ENCODE data around the gene STXBP4.

Gene STXBP4

DNA sequence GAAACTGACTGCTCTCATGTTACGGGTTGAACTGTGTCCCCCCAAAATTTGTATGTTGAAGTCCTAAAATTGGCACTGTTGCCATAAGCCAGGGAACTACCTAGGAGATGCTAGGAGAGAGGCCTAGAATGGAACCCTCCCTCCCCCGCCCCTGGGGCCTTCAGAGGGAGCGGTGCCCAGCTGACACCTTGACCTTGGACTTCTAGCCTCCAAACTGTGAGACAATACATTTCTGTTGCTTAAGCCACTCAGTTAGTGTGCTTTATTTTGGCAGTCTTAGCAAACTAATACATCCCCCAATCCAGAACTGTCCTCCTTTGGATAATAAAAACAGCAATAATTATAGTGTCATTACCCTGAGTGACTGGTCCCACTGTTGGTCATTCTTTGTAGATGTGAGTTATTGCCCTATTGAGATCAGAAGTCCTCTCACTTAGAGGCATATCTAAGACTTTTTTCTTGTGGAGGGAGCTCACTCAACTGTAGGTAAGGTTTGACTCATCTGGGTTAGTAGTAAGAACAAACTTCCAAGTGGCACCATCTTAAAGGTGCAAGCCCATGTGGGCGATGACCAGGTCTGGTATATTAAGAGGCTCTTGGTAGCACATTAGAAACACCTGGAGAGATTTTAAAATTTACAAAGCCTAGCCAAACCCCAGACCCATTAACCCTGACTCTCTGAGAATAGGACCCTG is 203.2 kb downstream of the STXBP4 start:
- DNase-seq (ENCODE audit: low read depth): no peak

DNA sequence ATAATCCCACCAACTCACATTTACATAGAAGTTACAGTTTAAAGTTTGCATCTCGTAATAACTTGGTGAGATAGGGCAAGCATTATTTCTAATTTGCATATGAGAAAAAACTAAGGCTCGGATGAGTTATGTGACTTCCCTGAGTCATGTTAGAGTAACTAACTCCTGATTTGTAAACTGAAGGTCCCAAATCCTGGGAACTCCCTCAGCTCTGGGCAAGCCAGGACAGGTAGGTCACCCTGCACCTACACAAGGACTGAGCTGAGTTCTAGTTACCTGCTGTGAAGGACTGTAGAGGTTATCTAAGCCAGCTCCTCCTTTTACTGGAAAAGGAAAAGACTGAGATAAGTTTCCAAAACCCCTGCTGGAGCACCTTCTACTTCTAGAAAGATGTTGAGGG is 204.0 kb downstream of the STXBP4 start:
- no peak for DNase-seq (ENCODE audit: low read depth)

DNA sequence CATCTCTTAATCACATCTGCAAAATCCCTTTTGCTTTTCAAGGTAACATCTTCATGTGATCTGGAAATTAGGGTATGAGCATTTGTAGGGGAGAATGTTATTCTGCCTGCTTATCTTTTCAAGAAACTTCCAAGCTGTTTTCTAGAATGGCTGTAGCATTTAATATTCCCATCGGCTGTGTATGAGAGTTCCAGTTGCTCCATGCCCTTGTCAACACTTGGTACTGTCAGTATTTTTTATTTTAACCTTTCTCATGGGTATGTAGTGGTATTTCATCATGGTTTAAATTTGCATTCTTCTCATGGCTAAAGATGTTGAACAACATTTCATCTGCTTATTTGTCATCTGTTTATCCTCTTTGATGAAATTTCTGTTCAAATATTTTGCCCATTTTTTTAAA is 205.6 kb downstream of the STXBP4 start:
- DNase-seq (ENCODE audit: low read depth): no peak

DNA sequence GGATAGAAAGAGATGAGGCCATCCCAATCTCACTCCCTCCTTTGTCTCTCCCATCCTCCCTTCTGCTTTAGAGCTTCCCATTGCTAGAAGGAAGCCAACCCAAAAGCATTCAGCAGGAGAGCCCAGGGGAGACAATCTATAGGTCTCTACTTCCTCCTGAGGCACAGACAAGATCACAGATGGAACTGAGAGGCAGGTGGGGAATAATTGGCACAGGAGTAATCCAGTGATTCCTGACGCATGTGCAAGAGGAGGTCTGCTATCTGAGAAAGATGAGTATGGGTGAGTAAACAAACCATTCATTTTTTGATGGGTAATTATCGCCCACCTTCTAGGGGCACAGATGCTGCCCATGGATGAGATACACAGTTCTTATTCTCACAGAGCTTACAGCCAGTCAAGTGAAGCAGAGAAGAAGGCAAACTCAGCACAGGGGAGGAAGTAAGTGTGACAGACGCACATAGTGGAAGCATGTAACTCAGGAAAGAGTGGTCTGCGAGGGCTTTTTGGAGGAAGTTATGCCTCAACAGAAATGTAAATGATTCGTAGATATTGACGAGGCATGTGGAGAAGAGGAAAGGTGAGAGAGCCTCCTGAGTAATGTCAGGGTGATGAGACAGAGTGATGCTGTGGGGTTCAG is 207.3 kb downstream of the STXBP4 start:
- DNase-seq (ENCODE audit: low read depth): no peak

DNA sequence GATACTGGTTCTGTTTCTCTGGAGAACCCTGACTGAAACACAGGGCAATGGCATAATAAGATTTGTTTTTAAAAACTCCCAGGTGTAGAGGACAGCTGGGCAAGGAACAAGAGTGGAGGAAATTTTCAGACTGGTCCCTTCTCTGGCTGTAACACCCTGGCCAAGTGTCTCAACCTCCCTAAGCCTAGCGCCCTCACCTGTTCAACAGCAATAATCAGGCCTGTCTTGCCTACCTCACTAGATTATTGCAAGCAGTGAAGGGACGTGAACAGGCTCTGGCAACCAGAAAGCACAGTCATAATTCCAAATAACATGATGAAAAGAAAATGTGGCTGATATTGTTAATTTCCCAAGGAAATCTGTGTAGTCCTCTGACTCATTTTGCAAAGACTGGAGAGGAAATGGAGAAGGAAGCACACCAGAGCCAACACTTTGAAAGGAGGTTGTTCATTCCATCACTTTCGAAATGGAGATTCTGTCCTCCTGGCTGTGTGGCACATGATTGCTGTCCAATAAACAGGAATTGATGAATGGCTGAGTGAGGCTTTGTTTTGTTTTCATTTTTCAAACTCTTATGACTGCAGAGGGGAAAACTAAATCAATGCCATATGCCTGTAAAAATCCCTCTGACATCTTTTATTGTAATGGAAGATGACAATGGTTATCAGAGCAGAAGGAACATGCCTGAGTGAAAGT is 208.7 kb downstream of the STXBP4 start:
- peak; percentile 35 for DNase-seq (ENCODE audit: low read depth)

DNA sequence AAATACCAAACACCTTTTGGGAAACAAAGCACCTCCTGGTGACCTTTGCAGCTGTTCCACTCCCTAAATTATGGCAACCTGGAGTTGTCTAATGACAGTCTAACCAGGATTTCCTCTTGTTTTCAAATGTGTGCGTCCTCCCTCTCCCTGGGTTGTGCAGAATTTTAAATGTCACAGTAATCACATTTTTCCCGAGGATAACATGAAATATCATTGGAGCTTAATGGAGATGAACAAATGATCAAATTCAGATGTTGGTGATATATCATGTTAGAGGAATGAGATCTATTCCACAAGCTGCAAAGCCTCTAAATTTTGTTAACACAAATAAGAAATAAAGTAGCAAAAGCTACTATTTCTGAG is 209.3 kb downstream of the STXBP4 start:
- DNase-seq (ENCODE audit: low read depth): no peak

DNA sequence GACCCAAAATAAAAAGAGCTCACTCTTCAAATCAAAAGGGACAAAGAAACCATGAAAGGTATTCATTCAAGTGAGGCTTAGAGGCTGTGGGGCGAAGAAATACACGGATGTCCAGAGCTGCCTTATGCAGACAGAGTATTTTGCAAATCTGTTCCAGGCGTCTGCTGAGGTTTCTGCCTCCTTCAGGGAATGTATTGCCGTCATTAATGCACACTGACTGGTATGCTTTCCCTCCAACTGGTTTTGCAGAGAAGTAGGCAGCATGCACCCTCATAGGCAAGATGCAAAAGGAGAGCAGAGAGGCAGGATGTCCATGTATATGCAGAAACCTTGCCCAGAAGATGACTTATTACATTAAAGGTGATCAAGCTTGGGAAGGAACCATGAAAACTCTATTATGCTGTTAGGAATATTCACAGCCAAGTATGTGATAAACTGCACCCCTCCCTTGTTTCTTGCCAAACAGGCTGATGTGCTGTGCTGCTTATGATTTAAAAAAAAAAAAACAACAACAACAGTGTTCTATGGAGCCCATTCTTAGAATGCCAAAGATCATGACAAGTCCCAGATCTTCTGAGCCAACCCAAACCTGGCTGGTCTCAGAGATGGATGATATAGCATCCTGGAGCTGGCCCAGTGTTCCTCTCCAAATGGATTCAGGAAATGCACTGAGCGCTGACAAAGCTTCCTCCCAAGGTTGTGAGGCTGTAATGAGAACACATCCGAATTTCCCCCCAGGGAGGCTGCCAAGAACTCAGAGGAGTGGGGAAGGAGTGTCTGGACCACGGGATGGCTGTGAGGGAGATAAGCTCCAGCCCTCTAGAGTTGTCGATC is 218.6 kb downstream of the STXBP4 start:
- DNase-seq (ENCODE audit: low read depth): no peak

DNA sequence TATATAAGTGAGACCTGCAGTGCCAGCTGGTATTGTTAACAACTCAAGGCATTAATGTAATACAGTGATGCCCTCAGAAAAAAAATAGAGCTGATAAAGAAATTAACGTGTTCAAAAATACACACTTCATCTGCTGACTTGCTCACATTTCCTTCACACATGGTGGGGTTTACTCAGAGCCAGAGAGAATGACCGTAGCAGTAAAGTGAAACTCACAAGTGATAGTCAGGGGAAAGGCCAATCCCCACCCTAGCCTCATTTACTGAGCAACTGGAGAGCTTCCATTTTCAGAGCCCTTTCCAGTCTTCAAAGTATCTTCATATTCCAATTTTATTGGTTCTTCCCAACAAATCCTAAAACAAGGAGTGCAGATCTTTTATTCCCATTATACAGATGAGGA is 222.2 kb downstream of the STXBP4 start:
- no peak for DNase-seq (ENCODE audit: low read depth)

DNA sequence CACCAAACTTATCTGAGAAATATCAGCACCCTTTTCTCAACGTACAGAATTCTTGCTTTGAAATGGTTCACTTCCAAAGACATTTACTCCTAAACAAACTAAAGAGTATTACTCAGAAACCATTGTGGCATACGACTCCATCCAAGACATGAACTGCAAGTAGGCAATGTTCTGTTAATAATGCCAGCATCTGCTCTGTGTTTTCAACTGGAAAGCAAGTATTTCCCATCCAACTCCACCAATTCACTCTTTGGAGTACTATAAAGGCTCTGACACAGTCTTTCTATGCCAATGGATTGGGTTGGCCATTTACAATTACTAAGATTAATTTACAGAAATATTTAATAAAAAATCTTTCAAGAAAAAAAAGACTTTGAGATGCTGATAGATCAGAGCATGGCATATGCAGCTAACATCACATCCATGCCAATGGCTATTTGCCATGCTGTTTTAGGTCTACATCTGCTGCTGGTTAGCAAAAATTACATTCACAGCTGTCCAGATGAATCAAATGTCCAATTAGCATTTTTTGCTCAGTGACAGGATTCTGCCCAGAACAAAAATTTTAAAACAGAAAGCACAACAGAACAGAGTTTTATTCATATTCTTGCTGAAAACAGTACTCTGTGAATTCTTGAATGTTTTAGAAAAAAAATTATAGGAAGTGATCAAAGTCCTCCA is 230.3 kb downstream of the STXBP4 start:
- no peak for DNase-seq (ENCODE audit: low read depth)

DNA sequence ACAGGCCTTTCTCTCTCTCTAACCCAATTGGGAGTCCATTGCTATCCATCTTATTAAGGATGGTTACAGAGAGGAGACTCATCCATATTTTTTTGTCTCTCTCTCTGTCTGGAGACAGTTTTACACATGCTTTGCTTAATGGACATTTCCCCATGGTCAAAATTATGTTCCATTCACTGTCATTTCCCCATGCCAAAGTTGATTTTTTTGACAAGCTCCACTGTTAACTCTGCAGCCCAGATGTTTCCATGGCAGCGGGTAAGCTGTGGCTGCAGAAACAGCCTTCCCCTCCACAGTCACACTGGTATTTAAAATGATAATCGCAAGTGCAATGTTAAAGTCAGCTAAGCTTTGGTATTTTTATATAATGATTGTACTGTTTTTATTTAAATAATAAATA is 232.3 kb downstream of the STXBP4 start:
- DNase-seq (ENCODE audit: low read depth): no peak

DNA sequence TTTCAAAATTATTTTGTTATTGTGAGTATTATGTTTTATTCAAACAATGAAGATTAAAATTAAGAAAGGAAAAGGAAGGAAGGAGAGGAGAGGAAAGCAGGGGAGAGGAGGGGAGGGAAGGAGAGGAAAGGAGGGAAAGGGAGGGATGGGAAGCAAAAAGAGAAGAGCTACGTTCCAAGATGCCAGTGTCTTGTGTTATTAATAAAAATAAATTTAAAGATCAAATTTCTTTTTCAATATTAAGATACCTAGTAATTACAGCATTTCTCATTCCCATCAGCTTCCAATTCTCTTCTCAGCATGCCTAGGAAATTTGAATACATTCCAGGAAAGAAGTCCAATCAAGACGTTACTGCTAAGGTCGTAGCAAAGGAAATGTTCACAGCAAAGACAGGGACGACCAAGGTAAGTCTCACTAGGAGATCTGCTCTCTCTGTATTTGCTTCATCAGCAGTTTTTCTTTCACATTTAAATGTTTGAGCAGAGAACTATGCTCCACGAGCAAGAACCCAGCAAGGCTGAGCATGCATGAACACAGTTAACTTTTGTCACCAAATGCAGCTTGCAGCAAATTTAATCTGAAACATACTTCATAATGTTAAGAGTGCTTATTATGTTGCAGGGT is 232.9 kb downstream of the STXBP4 start:
- DNase-seq (ENCODE audit: low read depth): no peak

DNA sequence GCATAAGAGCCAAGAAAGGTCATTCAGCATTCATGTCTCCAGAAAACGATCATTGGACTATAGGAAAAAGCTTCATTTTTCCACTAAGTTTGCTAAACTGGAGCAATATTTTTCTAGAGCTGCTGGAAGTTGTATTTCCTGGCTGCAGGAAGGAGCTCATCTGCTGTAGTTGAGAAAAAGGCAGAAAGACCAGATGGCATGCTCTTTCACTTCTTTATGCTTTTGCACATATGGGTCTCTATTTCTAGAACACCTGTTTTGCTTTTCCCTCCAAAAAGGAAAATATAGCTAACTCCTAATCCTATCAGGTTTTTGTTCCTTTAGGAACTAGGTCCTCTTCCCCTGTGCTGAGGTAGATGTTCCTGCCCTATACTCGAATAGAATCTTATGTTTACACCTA is 234.3 kb downstream of the STXBP4 start:
- no peak for DNase-seq (ENCODE audit: low read depth)

DNA sequence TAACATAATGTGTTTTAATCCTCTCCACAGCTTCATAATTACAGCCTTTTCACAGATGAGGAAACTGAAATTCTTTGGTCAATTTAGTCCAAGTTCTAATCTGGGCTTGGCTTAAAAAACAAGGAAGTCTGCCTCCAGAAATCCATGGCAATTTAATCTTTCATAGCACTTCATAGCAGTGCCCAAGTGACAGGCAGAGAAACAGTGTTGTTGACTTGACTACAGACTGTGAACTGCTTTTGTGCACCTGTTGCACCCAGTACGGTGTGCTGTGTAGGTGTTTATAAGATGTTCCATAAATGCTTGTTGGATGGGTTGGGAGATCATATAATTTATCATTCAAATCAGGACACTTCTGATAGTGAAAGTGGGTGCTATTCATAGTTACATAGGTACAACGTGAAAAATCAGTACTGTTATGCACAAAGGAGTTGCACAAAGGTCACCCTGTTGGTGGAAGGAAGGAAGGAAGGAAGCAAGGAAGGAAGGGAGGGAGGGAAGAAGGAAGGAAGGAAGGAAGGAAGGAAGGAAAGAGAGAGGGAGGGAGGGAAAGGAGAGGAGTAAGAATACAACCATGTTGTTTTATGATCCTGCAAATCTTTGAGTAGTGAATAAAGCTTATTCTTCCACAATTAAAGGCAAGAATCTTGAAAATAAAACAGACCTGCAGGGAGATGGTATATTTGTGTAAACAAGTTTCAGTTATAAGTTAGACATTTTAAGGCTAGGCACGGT is 239.7 kb downstream of the STXBP4 start:
- no peak for DNase-seq (ENCODE audit: low read depth)

DNA sequence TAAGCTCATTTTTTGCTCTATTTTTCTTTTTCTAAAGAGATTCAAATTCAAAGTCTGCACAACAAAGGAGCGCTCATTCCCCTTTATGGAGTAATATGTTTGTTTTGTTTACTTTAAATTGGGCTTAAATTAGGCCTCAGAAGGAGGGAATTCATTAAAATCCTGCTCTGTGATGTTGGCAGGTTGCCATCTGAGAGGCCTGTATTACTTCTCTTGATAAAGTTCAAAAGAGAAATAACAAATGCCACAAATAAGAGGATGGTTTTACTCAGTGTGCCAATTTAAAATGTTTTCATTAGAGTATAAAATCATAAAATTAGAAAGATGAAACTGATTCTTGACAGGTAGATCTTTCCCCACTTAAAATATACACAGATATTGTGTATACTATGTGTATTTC is 241.7 kb downstream of the STXBP4 start:
- DNase-seq (ENCODE audit: low read depth): no peak

DNA sequence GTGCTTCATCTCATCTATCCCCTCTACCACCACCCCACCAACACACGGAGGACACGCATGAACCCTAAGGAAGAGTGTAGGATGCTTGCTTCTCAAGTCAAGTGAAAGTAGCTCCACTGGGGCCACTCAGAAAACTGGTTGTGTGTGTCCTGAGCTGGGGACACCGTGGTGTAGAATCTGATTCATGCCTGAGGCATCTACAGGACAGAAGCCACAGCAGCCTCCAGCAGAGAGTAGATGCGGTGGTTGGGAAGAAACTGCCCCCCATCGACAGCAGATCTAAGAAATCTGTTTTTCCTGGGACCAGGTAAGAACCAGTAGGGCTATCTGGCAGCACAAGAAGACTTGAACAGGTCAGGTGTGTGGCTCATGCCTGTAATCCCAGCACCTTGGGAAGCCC is 244.3 kb downstream of the STXBP4 start:
- no peak for DNase-seq (ENCODE audit: low read depth)

DNA sequence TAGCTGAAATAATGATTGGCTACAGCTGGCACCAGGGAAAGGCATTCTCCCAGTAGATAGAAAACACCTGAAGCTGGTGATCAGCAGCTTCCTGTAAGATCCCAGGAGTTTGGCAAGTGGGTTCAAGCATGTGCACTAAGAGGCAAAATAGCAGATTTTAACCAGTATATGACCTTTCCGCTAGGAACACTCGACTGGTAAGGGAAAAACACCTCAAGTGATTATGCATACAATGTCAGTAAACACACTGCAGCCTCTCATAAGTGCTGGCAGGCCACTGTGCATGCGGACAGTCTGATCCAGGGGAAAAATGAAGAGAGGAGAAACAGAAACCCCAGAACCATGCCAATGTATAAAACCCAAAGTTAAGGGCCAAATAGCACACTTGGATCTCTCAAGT is 247.1 kb downstream of the STXBP4 start:
- DNase-seq (ENCODE audit: low read depth): no peak

DNA sequence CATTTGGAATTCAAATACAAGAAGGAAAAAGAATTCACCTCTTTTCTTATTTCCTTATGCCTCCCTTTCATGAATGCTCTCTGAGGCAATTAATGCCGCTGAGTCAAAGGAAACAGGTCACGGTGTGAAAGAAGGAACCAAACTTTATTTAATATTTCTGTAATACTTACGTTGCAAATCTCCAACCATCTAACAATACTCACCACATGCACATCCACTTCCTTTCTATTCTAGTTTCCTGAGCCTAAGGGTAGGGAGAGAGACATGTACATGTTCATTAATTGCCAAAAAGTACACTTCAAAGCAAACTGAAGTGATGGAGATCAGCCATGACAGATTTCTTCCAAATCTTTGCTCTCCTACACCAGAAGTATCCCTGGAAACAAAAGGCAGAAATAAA is 248.3 kb downstream of the STXBP4 start:
- DNase-seq (ENCODE audit: low read depth): no peak

DNA sequence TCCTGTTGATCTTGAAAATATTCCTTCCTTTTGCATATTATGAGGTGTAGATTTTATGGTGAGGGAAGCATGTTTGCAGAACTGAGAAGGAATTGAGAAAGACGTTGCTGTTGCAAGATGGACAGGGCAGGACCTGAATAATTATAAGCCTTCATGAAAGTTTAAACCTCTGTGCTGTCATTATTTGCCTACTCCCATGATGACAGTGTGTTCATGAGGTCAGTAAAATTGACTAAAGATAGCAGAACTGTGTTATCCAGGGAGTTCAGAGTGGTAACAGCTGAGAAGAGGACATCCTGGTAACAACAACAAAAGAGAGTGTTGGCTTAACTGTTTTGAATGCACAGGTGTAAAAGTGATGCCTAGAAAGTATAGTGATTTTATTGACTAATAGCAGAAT is 250.9 kb downstream of the STXBP4 start:
- no peak for DNase-seq (ENCODE audit: low read depth)

DNA sequence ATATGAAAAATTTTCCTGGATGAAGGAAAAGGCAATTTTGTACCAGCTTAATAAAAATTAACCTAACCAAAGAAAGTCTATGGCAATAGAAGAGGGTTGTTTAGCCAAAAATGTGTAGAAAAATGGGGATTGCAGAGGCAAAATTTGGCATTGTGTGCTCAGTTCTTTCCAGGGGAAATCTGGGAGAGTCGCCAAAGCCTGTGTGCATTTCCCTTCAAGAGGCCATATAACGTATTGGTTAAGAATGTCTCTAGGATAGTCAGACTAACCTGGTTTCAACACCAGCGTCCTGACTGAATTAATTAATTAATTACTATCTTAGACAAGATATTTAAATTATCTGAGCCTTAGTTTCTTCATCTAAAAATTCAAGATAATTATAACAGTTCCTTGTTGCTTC is 251.4 kb downstream of the STXBP4 start:
- DNase-seq (ENCODE audit: low read depth): no peak
